ACHN (cell line): ENCODE measurements around the gene GRID2.
"Not testable (repeated sequence)": the region's sequence is repeated elsewhere in the genome, so short reads cannot be mapped to it uniquely, and the experiment has no call there.

Experiments
- DNase-seq: peaks from one replicate; pipeline ENCODE4 v3.0.0-alpha.2; 2015
- in situ Hi-C: cut with HindIII; loops from 2 replicates; pipeline ENCODE4 v1.10.0; 2017; ENCODE audit warnings: low sequenced_read_pairs, low pct_ligation_motif_present, low pct_unique_long_range_greater_than_20kb

Gene GRID2

DNA sequence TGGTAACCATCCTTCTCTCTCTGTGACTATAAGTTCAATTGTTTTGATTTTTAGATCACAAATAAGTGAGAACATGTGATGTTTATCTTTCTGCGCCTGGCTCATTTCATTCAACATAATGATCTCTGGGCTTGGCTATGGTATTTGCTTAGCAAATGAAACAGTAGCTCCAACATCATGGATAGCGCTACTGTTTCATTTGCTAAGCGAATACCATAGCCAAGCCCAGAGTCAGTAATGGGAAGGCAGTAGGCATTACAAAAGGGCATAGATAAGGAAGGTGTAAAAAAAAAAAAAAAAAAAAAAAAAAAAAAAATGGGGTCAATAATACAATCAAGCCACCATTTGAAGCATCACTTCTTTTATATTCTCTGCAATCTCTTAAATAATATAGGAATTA, 1055.8 kb downstream of the GRID2 start:
- in situ Hi-C loops = no loop called here
- DNase-seq = no peak

DNA sequence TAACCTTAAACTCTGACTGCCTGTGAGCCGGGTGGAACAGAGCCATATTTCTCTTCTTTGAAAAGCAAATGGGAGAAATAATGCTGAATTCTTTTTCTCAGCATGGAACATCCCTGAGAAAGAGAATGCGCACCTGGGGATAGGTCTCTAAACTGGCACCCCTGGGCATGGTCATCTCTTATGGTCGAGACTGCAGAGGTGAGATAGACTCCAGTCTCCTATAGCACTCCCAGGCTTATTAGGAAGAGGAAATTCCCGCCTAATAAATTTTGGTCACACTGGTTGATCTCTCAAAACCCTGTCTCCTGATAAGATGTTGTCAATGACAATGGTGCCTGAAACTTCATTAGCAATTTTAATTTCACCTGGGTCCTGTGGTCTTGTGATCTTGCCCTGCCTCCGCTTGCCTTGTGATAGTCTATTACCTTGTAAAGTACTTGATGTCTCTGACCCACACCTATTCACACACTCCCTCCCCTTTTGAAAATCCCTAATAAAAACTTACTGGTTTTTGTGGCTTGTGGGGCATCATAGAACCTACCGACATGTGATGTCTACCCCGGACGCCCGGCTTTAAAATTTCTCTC, 1062.5 kb downstream of the GRID2 start:
- not testable (repeated sequence) for DNase-seq

DNA sequence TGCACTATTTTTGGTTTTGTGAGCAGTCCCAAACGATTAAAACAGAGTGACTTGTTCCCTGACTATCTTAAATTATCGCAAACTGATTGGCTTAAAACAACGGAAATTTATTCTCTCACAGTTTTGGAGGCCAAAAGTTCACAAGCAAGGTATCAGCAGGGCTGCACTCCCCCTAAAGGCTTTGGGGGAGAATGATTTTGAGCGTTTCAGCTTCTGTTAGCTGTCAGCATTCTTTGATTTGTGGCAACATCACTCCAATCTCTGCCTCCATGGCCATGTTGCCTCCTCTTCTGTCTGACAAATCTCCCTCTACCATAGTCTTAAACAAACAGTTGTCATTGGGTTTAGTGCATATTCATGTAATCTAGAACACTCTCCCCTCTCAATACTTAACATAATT, 1065.2 kb downstream of the GRID2 start:
- no peak for DNase-seq
- in situ Hi-C loops = no loop called here

More for the DNA sequence above, 1062.5 kb downstream of the GRID2 start:
- in situ Hi-C loops = not testable (repeated sequence)

DNA sequence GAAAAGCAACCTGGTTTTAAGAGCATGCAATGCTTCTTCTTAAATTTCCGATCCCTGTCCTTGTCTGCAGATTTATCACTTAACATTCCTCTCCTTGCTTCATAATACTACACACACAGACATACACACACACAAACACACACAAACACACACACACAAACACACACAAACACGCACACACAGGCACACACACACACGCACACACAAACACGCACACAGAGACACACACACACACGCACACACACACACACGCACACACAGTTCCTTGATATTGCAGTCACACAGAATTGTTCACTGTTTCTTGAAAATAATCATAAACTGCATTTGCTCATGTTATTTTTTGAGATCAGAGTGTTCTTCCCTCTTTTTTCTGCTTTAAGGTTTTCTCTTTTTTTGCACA, 1066.5 kb downstream of the GRID2 start:
- DNase-seq = no peak
- in situ Hi-C loops = no loop called here

DNA sequence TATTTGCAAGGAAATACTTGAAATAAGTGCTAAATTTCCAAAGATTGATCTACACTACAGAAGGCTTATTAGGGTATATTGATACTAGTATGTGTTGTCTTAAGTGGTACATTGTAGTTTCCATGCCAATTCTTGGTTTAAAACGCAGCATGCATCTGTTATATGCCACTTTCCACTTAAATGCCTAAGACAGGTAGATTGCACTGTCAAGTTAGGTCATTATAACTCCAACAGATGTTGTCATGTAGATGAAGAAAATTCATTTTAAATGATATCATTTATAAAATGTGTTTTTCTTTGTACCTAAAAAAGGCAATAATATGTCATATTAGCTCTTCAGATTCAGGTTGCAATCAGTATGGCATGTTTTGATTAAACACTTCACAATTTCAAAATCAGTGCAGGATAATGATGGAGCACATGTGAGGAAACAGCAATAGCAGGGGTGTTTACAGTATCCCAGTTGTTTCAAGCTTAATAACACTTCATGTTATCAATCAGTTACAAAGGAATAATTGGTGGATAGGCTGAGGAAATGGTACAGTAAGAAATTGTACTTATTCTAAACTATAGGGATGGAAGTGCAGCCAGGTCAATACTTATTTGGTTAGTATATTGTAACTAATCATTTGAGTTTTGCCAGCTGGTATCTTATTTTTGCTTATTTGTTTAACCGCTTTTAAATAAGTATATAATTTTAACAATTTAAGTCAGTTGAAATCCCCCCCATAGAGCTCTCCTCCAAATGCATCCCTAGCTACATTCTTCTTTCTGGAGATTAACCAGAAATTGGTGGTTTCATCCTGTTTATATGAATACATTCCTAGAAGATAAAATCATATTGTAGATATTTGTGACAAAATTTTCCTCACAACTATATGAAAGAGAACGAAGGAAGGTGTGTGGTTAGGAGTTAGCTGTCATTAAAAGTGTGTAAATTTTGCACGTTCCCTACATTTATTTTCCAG, 1070.4 kb downstream of the GRID2 start:
- no peak for DNase-seq
- in situ Hi-C loops = no loop called here

DNA sequence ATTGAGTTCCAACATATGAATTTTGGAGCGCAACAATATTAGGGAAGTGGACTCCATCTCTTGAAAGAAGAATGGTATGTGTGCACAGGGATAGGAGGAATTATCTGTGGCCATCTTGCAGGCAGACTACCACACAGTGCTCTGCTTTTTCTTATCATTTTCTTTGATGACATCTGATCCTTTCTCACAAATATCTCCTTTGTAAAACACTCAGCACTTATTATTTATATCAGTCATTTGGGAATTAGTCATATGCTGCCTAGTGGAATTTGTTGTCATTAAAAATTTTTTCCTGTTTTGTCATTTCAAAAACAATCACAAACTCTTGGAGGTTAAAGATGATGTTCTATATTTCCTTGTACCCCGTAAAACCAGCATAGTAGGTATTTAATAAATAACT, 1080.5 kb downstream of the GRID2 start:
- in situ Hi-C loops = no loop called here
- no peak for DNase-seq

DNA sequence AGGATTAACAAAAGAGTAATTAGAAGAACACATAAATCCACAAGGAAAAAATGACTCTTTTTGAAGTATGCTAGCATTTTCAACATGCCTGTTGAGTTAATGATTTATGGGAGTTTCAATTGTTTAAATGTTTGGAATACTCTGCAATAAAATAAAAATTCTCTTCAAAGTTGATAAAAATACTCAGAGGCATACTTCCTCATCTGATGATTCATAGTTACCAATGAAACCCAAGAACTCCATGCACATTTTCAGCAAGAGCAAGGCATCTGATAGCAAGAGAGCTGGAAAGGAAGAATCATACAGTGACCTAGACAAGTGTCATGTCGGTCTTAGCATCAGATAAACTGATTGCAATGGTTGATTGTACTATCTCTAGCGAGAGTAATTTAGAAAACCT, 1081.1 kb downstream of the GRID2 start:
- peak; percentile 48 for DNase-seq
- in situ Hi-C loops = no loop called here

DNA sequence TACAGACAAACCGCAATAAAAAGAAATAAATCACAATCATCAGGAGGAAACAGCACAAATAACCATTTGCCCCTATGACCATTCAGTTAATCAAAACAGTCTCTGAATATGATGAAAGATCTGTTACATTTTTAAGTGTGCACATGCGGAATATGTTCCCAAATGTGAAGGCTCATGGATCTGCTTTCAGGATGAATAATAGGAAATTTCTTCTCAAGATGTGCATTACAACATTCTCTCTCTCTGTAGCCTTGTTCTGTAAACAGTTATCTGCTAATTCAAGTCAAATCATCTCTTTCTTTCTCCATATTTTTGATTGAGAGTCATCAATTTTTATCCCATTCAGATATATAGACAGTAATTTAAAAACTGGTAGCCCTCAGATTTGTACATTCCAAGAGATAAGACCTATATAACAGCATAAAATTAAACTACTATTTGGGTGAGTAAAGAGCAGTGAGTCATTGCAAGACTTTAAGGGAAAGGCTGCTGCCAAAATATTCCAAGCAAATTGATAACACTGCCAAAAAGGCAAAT, 1090.8 kb downstream of the GRID2 start:
- in situ Hi-C loops = no loop called here
- DNase-seq = no peak

DNA sequence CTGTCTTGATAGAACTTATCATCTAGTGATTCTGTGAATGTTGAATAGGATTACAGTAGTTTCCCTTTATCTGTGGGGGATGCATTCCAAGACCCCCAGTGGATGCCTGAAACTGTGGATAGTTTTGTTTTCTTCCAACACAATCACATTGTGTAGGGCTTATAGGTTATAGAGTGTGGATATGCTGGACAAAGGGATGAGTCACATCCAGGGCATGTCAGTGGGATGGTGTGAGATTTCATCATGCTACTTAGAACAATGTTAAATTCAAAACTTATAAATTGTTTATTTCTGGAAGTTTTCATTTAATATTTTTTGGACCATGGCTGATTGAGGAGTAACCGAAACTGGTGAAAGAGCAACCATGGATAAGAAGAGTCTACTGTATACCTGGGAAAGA, 1092.5 kb downstream of the GRID2 start:
- DNase-seq = peak; percentile 34
- in situ Hi-C loops = no loop called here

DNA sequence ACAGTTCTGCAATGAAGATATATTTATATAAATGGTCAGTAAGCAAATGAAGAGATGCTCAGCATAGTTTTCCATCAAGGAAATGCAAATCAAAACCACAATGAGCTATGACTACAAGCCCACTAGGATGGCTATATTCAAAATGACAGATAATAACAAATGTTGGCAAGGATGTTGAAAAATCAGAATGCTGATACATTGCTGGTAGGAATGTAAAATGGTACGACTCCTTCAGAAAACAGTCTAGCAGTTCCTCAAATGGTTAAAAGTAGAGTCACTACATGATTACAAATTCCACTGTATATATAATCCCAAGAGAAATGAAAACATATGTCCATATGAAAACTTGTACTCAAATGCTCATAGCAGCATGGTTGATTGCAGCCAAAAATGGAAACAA, 1099.8 kb downstream of the GRID2 start:
- no peak for DNase-seq

DNA sequence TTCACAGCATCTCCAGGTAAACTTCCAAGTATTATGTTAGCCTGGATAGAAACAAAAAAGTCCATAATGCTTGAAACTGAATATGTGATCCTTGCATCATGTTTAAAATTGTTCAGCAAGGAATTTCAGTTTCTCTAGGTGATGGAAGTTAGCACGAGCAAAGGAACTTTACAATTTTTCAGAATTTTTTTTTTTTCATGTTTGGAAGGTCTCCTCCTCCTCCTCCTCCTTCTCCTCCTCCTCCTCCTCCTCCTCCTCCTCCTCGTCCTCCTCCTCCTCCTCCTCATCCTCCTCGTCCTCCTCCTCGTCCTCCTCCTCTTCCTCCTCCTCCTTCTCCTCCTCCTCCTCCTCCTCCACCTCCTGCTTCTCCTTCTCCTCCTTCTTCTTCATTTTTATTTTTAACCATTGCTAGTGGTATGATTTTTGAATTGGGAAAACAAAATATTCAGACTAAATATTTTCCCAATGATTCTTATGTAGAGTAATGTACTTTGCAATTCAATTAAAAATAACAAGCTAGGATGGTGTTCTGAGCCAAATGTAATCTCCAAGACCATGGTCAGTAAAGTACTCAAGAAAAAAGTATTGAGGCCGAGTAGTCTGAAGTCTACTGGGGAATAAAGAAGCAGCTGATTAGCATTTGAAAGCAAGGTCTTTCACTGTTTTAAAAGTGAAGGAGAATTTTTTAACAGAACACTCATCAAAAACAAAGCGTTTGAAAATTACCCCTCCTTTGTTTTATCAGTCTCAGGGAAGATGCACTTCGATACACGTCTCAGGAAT, 1103.9 kb downstream of the GRID2 start:
- in situ Hi-C loops = no loop called here
- no peak for DNase-seq

More for the DNA sequence above, 1099.8 kb downstream of the GRID2 start:
- in situ Hi-C loops = no loop called here

DNA sequence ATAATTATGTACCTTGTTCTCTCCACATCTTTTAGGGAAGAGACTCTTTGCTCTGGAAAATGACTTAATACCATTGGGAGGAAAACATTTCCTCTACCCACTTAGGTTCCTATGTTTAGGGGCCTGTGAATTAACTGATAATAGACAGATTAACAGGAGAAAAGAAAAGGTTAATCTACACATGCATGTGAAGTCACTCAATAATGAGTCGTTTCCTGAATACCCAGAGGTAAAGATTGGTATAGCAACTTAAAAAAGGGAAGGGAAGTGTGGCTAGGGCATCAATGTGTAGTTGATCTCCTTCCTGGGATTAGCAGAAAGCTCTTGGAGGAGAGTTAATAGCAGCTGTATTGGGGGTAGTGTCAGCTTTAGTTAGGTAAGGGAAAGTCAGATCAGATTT, 1105.3 kb downstream of the GRID2 start:
- in situ Hi-C loops = no loop called here
- DNase-seq = peak; percentile 5

DNA sequence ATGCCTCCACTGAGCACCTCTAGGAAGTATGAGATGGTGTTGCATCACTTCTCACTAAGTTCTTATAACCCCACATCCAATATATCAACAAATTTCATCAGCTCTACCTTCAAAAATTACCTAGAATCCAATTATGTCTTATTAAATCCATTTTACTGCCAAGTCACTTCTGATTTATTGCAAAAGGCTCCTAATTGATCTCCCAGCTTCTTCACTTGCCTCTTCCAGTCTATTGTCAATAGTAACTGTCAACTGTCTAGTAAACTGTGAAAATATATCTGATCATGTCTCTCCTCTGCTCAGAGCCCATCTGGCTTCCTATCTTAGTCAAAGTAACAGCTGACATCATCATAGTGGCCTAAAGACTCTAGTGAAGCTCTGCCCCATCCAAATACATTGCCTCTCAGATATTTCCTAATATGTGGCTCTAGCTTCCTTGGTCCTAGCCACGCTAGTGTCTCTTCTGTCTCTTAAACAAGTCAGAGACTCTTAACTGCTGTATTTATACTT, 1110.3 kb downstream of the GRID2 start:
- DNase-seq = no peak
- in situ Hi-C loops = no loop called here

DNA sequence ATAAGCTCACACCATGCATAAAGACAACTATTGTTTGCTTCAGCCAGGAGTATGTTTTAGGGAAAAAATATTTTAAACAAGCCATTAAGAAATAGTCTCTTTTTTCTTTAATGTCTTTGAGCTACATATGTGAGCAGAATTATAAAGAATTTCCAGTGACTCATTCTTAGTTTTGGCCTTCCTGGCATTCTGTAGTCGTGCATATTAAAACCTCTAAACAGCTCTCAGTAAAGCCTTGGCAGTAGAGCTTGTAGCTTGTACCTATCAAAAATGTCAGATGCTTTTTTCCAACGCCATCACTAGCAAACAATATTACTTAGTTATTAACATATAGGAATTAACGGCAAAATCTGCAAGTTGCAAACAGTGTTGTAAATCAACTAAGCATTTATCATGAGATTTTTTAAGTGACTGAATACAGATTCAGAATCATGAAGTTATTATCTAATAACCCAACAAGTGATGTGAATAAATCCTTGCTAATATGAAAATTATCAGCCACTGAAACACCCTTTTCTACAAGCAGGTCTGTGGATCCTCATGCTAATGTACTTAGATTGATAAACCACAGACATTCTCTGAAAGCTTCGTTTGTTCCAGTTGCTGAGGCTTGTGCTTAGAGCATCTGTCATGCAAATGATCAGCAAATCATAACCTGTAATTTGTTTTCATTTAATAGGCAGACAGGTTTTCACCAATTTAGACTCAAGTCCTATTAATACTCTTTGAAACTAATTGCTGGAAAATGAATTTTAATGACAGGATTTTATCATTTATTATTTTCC, 1112.8 kb downstream of the GRID2 start:
- no peak for DNase-seq
- in situ Hi-C loops = no loop called here

DNA sequence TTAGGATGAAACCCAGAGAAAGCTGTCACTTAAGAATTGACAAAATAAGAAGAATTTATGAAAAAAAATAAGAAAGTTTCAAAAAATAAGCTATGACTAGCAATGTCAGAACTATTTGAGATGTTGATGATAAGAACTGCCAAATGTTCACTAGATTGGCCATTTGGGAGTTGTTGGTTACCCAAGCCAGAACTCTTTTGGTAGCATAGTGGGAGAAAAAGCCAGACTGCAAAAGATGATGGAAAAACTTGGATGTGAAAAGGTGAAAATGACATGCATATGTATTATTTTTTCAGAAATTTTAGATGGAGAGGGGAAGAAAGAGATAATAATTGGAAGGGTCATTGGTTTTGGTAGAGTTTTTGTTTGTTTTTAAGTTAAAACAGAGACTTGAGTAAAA, 1127.6 kb downstream of the GRID2 start:
- DNase-seq = no peak
- in situ Hi-C loops = no loop called here

DNA sequence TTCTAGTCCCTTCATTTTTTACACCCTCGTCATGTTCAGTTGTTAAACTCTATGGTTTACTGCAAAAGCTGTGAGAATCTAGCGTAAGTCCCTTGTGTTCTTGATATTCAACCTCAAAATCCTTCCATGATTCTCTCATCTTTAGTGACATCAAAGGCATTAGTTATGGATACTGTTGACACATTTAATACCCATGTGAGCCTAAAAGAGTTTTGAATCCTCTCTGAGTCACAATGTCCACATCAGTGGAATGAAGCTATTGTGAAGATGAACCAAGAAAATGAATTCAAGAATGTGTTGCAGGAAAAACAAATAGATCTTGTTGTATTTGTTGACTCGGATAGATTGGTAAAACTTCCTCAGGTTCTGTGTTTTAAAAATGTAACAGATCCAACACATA, 1130.1 kb downstream of the GRID2 start:
- in situ Hi-C loops = no loop called here
- DNase-seq = no peak

DNA sequence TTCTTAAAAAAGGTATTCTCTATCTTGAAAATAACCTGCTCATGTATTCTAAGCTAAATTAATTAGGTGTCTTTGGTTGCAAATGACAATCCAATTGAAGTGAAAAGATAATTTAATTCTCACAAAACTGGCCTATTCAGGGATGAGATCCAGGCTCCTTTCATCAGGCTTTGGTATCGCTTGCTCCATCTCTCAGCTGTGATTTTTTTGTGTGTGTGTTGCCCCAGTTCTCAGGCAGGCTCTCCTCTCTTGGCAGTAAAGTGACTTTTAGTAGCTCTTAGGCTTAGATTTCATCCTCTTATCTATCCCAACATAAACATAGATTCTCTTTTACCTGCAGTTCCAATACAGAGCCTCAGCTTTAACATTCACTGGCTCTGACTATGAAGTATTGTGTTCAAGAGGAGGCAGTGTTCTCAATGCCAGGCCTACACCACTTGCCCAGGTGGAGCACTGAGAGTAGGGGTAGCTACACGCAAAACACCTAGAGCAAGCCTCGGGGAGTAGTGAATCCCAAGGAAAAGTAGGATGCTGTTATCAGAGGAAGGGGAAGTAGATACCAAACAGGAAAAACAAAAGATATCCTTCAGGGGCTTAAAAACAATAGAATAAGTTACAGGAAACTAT, 1132.3 kb downstream of the GRID2 start:
- no peak for DNase-seq

DNA sequence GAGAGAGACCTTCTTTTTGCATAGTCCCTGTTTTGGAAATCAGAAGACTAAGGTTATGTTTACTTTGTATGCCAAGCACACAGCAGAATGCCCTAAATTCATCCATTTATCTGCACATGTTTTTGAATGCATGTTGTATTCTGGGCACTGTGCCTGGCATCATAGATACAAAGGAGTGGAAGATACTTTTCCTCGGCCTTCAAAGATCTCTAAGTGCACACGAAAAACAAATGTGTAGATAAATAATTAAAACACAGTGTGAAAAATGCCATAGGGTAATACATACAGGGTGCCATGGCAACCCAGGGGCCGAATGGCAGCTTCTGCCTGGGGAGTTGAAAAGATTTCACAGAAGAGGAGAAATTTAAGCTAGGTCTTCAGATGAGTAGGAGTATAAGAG, 1134.2 kb downstream of the GRID2 start:
- no peak for DNase-seq
- in situ Hi-C loops = no loop called here

More for the DNA sequence above, 1132.3 kb downstream of the GRID2 start:
- in situ Hi-C loops = no loop called here
